Measurements from ENCODE around the gene NR3C1.

DNA sequence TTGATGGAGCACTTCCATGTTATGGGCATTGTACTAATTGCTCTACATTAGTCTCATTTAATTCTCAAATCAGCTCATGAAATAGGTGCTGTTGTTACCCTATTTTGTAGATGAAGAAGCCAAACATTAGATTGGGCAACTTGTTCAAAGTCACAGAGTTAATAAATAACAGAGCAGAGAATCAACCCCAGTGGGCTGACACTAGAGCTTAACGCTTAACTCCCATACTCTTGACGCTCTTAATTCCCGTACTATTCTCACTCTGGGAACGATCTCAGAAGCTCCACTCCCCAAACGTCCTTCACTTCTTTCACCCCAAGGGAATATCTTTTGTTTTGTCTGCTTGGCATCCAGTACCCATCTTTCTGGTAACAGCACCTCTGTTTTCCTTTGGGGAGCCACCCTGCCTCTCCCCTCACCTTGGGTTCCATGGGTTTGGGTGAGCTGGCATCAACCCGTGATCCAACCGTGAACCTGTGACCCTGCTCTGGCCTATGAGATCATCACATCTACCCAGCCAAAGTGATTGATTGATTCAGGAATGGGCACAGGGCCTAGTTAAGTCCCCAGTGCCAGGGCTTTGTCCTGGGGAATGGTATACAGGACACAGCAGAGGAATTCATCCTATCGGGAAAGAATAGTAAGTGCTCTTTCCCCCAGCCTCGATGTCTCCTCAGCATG, 169.2 kb downstream of the NR3C1 start:
- no peak for TF ChIP-seq POLR2A (IDR thresholded peaks at IDR 0.05)
- TF ChIP-seq, protein P1, sequence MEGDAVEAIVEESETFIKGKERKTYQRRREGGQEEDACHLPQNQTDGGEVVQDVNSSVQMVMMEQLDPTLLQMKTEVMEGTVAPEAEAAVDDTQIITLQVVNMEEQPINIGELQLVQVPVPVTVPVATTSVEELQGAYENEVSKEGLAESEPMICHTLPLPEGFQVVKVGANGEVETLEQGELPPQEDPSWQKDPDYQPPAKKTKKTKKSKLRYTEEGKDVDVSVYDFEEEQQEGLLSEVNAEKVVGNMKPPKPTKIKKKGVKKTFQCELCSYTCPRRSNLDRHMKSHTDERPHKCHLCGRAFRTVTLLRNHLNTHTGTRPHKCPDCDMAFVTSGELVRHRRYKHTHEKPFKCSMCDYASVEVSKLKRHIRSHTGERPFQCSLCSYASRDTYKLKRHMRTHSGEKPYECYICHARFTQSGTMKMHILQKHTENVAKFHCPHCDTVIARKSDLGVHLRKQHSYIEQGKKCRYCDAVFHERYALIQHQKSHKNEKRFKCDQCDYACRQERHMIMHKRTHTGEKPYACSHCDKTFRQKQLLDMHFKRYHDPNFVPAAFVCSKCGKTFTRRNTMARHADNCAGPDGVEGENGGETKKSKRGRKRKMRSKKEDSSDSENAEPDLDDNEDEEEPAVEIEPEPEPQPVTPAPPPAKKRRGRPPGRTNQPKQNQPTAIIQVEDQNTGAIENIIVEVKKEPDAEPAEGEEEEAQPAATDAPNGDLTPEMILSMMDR (IDR thresholded peaks at IDR 0.05), result no peak
